HG03469 (cell line): ENCODE data around the gene CETN2.
"Not testable (repeated sequence)": the region's sequence is repeated elsewhere in the genome, so short reads cannot be mapped to it uniquely, and the experiment has no call there.

Experiments
- ATAC-seq: cut with Tn5 transposase; IDR thresholded peaks from one replicate; pipeline ENCODE4 v1.9.1; 2021; ENCODE audit warnings: mild to moderate bottlenecking, moderate library complexity, moderate number of reproducible peaks; ENCODE audit not compliant: unreplicated experiment

CETN2 gene

DNA sequence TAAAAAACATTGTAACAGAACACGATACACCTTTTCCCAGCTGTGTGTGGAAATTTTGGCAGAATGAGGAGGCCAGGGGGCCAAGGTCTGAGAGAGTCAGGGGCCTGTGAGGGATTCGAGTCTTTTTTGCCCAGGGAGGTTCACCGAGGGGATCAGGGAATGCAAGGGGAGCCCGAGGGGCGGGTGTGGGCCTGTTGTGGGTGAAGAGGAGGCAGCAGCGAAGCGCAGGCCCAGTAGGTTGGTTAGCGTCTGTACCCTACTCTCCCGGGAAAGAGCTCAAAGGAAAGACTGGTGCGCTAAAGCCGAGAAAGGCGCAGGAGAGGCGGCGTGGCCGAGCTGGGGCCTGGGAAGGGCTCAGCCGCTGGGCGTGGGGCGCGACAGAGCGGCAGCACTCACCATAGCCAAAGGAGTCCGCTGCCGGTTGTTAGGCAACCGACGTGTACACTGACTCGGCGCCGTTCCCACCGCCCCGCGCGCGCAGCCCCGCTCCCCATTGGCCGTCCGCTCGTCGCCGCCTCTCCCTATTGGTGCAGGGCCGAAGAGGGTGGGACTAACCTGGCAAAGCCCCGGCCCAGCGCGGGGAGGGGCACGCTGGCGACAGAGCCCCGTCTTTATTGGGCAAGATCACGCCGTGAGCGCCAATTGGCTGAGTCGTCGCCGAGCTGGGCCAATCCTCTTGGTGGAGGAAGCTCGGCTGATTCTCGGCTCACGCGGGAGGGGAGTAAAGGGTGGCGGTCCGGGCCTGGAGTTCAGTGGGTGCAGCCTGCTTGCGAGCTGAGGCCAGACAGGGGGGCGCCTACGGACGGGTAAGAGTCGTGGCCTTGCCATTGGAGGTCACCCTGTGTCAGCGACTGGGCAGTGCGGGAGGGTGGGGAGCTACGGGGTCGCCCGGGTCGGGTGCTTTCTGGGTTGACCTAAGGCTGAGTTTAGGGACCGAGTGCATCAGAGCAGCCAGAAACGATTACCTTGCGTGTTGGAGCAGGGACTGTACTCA lies at the start of gene CETN2, which contains the start of gene NSDHL:
Gene CETN2 (minus strand): TSS at position 446 of the 994 bp plus-strand sequence. CDS start 47 bp downstream, at position 399.
Gene NSDHL (plus strand): TSS at position 752 of the 994 bp plus-strand sequence. CDS start 15,262 bp downstream, outside the sequence.
- peak; percentile 98 for ATAC-seq

DNA sequence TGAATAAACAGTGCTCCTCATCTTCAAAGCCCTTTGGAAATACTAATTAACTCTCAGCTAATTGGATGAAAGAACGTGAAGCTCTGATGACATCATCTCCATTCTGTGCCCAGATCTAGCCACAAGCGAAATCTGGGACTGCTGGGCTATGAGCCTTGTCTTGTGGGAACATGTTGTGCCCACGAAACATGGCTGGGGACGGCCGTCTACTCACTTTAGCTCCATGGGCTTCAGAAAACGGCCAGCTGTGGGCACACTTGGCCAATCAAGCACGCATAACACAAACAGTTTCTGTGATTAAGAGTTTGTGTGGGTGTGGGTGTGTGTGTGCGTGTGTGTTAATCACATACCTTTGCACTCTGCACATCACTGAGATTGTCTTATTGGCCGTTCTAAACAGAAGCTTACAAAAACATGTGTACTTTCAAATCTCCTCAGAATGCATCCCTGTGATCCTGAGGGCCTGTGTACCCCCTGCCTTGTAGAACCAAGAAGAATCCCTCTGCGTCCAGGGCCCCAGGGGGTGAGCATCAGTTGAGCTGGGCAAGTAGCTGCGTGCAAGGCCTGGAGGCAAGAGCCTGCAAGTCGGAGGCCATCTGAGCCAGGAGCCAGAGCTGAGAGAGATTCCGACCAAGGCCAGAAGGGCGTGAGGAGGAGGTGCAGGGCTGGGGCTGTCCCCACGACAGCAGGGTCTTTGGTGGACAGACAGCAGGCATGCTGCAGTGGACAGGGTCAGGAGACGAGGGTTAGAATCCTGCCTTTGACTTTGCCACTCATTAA lies 48.6 kb upstream of the CETN2 start:
- no peak for ATAC-seq

DNA sequence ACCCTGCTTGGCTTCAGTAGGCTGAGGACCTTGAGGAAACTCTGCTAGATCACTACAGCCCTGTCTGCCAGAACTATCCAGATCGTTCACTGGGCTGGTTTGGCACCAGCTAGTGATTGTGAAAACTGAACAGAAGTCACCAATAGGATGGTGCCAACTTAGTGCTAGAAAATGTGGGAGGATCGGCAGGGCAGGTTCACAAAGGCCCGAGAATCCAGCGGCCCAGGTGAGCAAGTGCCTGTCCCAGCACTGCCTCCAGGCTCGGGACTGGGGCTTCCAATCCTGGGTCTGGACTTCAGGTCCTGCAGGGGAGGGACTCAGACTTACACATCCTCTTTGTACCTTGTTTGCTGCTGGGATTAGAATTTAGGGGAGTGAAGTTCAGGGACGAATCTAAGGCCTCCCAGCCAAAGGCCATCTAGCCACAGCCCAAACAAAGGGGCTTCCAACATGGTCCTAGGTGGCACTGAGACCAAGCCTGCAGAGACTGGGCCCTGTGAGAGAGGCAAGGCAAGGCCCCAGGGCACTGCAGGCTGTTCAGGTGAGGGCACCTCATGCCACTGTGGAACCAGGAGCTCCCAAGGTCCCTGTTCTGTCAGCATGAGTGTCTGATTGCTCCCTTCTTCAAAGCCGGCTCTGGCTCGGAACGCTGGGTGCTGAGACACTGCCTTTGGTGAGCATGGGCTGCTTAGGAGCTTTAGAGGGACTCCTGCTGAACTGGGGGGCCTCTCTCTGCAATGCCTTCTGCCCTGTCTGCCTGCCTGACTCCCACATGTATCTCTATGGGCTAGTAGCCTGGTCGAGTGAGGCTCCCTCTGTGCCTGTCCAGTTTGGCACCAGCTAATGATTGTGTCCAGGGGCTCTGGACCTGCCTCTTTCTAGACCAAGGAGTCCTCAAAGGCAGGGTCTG lies 46.6 kb upstream of the CETN2 start:
- ATAC-seq: no peak

DNA sequence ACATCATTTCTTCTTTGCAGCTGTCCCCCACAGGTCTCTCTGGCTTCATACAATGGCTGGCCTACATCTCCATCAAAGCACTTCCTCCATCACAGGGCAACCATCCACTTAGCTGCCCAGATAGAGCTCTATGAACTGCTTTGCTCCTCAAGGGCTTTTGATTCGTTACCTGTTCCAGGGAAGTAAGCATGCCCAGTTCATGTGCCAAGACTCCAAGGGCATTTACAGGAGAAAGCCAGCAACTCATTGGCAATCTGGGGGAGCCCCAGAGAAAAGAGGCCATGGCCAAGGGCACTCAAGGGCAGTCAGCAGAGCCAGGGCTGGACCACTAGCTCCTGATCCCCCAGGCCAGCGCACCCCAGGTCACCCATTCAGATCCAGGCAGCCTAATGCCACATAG lies 42.8 kb upstream of the CETN2 start:
- no peak for ATAC-seq

DNA sequence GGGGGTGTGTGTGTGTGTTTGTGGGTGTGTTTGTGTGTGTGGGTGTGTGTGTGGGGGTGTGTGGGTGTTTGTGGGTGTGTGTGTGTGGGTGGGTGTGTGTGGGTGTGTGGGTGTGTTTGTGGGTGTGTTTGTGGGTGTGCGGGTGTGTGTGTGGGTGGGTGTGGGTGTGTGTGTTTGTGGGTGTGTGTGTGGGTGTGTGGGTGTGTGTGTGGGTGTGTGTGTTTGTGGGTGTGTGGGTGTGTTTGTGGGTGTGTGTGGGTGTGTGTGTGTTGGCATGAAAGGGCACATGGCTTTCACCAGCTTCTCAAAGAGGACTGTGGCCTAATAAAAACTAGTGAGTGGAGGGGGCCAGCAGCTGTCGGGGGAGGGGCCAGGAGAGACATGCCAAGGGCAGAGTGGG lies 42.0 kb upstream of the CETN2 start:
- no peak for ATAC-seq

DNA sequence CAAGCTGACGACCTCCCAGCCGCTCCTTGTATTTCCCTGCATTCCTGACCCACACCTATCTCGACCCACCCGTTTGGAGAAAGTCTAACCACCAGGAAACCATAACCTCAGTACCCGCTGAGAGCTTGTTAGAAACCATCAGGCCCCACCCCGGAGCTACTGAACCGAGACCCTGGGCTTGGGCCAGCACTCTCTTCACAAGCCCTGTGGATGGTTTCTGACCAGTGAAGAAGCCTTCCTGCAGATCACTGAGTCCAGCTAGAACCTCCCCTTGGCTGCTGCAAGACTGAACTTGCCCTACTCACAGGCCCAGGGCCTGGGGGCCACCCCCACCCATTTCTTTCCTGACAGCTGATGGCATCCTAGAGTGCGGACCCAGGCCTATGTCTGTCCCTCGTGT lies 40.7 kb upstream of the CETN2 start:
- ATAC-seq: no peak

DNA sequence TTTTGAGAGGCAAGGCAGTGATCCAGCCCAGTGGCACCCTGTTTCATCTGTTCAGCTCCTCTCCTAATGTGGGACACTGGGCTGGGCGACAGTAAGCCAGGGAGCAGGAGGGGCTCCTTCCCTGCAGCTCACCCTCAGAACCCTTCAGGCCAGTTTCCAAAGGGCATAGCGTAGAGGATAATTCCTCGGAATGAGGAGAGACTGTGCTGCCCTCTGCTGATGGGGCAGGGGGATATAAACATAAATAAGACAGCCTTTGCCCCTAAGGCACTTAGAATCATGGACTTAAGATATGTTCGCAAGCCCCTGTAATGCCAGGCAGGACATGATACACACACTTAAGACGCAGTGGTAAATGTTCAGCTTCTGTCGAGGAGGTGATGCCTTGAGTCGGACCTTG lies 39.4 kb upstream of the CETN2 start:
- no peak for ATAC-seq

DNA sequence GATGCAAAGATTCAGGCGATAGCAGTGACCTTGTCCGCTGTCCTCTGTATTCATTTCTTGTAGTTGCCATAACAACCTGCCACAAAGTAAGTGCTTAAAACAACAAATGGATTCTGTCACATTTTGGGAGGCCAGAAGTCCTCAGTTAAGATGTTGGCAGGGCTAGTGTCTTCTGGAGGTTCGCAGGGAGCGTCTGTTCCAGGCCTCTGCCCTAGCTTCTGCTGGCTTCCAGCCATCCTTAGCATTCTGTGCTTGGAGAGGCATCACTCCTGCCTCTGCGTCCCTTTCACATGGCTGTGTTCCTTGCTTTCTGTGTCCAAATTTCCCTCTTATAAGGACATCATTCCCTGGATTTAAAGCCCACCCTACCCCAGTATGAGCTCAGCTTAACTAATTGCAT lies 35.8 kb upstream of the CETN2 start:
- ATAC-seq: no peak

DNA sequence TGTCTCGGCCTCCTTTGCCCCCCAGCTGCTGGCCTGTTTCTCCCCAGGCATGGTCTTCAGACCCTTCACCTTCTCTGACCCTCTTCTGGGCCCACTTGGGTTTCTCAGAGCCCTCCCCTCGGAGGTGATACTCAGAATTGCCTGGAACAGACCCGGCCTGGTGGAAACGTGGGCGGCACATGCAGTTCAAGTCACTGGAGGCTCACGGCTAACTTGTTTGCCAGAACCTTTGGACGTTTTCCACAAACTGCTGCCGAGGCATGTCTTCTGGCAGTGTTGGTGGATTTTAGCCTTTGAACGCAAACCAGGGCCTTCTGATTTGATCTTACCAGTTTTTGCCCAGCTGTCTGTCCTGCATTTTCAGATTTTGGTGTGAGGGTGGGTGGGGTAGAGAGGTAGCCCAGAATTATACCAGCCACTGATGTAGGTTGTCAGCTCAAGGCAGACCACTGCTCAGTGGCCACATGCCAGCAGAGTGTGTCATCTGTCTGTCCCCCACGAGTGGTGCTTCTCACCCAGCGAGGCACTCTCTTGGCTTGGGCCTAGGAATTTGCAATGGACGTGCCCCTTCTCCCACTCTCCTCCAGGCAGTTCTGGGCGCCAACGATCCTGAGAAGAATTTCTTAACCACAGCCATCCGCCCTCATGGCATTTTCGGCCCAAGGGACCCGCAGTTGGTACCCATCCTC lies 34.8 kb upstream of the CETN2 start:
- ATAC-seq: no peak

DNA sequence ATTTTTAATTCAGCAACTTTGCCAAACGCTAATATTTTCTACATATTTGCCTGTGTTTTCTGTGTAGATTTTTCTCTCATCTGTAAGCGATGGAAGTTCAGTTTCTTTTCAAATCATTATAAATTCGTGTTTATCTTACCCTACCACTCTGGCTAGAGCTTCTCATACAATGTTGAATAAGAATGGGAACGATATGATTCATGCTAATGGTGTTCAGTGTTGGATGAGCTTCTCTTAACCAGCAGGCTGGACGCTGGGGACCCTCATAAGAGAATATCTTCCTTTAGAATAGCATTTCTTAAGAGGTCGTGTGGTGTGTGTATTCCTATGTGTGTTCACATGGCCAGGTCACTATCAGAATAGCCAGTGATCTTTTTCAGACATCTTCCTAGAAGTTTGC lies 31.3 kb upstream of the CETN2 start:
- no peak for ATAC-seq

DNA sequence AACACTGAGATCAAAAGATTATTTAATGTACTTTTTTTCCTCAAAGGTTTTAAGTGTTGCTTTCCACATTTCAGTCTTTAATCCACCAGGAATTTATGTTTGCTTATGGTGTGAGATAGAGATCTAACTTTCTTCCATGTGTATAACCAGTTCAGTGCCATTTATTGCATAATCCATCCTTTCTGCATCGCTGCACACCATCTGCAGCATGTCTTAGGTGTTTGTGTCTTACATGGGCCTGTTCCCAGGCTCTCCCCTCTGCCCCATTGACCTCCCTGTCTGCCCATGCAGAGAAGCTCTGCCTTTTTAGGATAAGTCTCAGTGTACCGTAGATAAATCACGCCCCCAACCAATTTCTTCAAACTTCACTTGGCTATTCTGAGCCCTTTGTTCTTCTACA lies 30.6 kb upstream of the CETN2 start:
- no peak for ATAC-seq

DNA sequence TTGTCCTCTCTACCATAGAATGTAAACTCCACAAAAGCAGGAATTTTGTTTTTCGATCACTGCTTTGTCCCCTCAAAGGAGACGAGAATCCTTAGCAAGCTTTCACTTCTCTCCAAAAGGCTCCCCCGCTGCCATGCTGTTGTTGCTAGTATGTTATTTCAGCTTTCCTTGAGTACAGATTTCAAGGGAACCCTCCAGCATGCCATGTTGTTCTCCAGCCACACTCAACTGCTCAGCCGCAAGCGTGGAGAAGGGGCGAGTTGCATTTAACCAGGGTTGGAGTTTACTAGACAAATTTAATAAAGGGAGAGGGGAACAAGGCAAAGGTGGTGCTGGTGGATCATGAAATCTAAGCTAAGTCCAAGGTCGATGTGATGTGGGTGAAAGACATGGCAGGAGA lies 23.4 kb upstream of the CETN2 start:
- no peak for ATAC-seq

DNA sequence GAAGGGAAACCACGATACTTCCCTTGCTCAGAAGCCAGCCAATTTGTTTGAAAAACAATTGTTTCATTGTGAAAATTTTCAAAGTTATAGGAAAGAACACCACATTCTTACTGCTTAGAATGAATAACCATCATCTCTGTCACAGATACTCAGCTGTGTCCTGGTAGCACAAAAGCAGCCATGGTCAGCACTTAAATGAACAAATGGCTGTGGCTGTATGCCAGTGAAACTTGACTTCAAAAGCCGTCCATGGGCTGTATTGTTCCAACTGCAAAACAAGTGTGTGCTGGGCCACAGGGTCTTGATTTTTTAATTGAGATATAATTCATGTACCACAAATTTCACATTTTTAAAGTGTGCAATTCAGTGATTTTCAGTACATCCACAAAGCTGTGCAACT lies 19.9 kb upstream of the CETN2 start:
- no peak for ATAC-seq

DNA sequence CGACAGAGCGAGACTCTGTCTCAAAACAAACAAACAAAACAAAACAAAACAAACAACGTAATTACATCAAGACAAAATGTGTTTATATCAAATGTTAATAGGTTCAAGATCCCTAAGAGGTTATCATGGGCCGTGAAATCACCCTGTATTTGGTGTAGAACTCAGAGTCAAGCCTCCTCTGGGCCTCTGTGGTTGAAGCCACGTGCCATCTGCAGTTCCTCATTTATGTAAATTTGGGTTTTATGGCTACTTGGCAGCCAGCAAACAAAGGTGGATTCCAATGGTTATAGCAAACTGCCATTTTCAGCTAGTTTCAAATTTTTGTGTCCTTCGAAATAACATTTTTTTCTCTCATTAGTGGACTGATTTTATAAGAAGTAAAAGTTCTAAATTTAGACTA lies 16.7 kb upstream of the CETN2 start:
- ATAC-seq: no peak

DNA sequence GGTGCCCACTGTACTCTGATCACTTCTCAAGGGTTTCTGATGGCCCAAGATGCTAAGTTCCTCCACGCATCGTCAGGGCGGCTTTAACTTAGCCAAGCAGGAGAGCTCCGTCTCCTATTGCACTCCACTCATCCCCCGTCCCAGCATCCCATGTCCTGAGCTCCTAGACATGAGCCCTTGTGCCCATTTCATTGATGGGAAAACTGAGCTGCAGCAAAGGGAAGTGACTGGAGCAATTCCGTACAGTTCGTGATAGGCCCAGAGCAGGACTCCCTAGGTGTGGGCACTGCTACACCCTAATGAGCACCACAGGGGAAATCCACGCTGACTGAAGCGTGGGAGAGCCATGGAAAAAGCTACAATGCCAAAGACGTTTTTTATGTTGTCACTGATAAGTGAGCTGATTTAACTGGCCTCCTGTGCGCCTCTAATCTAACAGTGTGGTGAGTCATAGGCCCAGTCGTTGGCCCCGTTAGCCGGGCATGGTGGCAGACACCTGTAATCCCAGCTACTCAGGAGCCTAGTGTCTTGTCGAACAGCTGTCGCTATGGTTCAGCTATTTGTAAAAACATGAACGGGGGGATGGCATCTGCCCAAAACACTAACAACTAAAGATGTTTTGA lies 15.2 kb upstream of the CETN2 start:
- no peak for ATAC-seq

DNA sequence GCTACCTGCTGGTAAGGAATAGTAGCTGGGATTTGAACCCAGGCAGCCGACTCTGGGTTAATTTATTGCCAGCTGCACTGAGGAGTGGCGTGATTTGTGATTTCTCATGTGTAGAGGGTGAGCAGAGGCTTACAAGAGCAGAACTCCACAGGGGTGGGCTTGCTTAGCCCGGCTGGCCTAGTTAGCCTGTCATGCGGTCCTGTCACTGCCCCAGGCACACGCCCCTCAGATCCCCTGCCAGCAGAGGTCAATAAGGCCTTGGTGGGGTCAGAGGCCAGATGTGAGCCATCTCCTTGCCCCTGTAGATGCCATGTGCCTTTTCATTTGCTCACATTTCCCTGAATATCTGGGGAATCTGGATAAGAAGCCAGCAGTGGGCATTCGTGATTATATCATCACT lies 13.7 kb upstream of the CETN2 start:
- ATAC-seq: no peak

DNA sequence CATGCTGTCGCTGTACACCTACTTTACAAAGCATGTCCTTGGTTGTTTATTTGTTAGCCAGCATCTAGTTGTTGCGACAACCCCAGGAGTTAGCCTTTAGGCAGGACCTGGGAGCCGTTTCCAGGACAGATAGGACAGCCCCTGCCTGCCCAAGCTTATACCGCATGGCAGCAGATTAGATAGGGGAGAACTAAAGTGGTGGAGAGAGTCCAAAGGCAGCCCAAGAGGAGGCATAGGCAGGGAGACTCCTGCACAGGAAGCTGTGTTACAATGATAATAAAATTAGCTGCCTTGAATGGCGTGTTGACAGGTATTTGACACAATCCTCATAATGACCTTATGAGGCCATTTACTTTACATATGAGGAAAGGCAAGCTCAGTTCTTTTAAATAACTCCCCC lies 13.3 kb upstream of the CETN2 start:
- ATAC-seq: no peak

DNA sequence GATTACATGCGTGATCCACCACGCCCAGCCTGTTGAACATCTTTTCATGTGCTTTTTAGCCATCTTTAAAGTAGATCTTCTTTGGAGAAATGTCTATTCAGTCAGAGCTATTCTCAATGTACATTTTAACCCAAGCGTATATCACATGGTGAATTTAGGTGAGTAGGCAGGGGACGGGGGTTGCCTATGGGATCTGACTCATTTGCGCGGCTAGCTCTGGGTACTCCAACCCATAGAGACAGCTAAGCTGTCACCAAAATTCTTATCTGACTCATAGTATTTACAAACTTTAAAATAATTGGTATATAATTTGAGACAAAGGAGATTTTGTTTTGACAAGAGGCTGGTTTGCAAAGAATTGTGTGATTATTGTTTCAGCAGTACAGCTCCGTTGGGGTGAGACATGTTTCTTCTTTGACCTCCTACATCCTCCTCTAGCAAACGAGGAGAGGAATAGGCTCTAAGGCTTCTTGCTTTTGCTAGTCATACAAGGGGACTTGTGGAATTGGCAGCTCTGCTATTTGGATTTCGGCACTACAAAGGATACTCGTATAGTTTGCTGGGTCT lies 12.3 kb upstream of the CETN2 start:
- no peak for ATAC-seq

DNA sequence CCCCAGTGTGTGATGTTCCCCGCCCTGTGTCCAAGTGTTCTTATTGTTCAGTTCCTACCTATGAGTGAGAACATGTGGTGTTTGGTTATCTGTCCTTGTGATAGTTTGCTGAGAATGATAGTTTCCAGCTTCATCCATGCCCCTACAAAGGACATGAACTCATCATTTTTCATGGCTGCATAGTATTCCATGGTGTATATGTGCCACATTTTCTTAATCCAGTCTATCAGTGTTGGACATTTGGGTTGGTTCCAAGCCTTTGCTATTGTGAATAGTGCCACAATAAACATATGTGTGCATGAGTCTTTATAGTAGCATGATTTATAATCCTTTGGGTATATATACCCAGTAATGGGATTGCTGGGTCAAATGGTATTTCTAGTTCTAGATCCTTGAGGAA lies 4.9 kb upstream of the CETN2 start:
- ATAC-seq: not testable (repeated sequence)
